IMR-90 (cell line): ENCODE measurements around the gene IFFO2. TPM values are rescaled to one million over a fixed set of nuclear protein-coding genes. Genes with fewer than 3 reads are reported as not detected.

Experiments
- ATAC-seq: fragments of 200-7000 bp; cut with Tn5 transposase; 2 replicates; pipeline ENCODE4 v1.9.1; 2020; ENCODE audit warnings: low read depth, mild to moderate bottlenecking, moderate library complexity
- BruUV-seq: library from RNA; stranded (reverse); fragments of 400-500 nt; replicated peaks from 2 replicates; lab custom pipeline; 2021; lab: Mats Ljungman, UMichigan
- CTCF ChIA-PET: fragments of 300-600 bp; formaldehyde crosslinking; extraction: SDS; loops from one replicate; lab custom pipeline; 2021; ENCODE audit warnings: antibody characterized with exemption; lab: Yijun Ruan, JAX
- POLR2A ChIA-PET: fragments of 300-600 bp; sonication (Branson Sonifier 250); formaldehyde crosslinking; loops from one replicate; lab custom pipeline; 2022; ENCODE audit warnings: antibody characterized with exemption; ENCODE audit not compliant: unreplicated experiment; lab: Charles Lee
- DNase-seq: peaks from one replicate; pipeline ENCODE4 v3.0.0; 2013
- H2AFZ ChIP-seq: replicated peaks from 2 replicates; pipeline ENCODE3; 2013; ENCODE audit warnings: low read length, mild to moderate bottlenecking; ENCODE audit not compliant: poor library complexity
- H2AK5ac ChIP-seq: 2 replicates; pipeline ENCODE4 v1.6.1; 2013; ENCODE audit warnings: low read depth, low read length, inconsistent platforms
- H2AK9ac ChIP-seq: replicated peaks from 2 replicates; pipeline ENCODE3; 2013; ENCODE audit warnings: mild to moderate bottlenecking, low read depth, low read length, moderate library complexity; ENCODE audit not compliant: poor library complexity
- H2BK120ac ChIP-seq: 2 replicates; pipeline ENCODE4 v1.6.1; 2013; ENCODE audit warnings: low read depth, low read length, inconsistent platforms
- H2BK15ac ChIP-seq: 3 replicates; pipeline ENCODE4 v1.6.1; 2013; ENCODE audit warnings: low read depth, low read length, inconsistent platforms
- H2BK20ac ChIP-seq: 2 replicates; pipeline ENCODE4 v1.6.1; 2013; ENCODE audit warnings: low read depth, mild to moderate bottlenecking, inconsistent platforms, low read length, moderate library complexity
- H2BK5ac ChIP-seq: 2 replicates; pipeline ENCODE4 v1.6.1; 2013; ENCODE audit warnings: mild to moderate bottlenecking, low read depth, low read length, inconsistent platforms; ENCODE audit not compliant: poor library complexity, severe bottlenecking
- H3K14ac ChIP-seq: replicated peaks from 2 replicates; pipeline ENCODE4 v1.6.1; 2013; ENCODE audit warnings: low read depth, low read length, inconsistent platforms
- H3K18ac ChIP-seq: 2 replicates; pipeline ENCODE4 v1.6.1; 2013; ENCODE audit warnings: low read depth, low read length, control low read depth
- H3K23ac ChIP-seq: 2 replicates; pipeline ENCODE4 v1.6.1; 2013; ENCODE audit warnings: low read depth, low read length, inconsistent platforms
- H3K27ac ChIP-seq: 2 replicates; pipeline ENCODE4 v1.5.1; 2013; ENCODE audit warnings: mild to moderate bottlenecking, control low read depth, low read length; ENCODE audit not compliant: insufficient read depth
- H3K27me3 ChIP-seq: 2 replicates; pipeline ENCODE4 v1.6.1; 2013; ENCODE audit warnings: low read length; ENCODE audit not compliant: control insufficient read depth, insufficient read depth
- H3K36me3 ChIP-seq: 2 replicates; pipeline ENCODE4 v1.6.1; 2013; ENCODE audit warnings: low read length, mixed read lengths; ENCODE audit not compliant: control insufficient read depth, insufficient read depth
- H3K4ac ChIP-seq: 2 replicates; pipeline ENCODE4 v1.6.1; 2013; ENCODE audit warnings: low read depth, low read length, inconsistent platforms
- H3K4me1 ChIP-seq: 2 replicates; pipeline ENCODE4 v1.6.1; 2013; ENCODE audit warnings: low read length, mixed read lengths; ENCODE audit not compliant: control insufficient read depth, insufficient read depth
- H3K4me2 ChIP-seq: 2 replicates; pipeline ENCODE4 v1.6.1; 2013; ENCODE audit warnings: low read depth, mild to moderate bottlenecking, control low read depth, low read length, moderate library complexity
- H3K4me3 ChIP-seq: 2 replicates; pipeline ENCODE4 v1.5.1; 2013; ENCODE audit warnings: low read depth, mild to moderate bottlenecking, control low read depth, low read length, moderate library complexity; ENCODE audit not compliant: insufficient read depth
- H3K56ac ChIP-seq: 2 replicates; pipeline ENCODE4 v1.6.1; 2013; ENCODE audit warnings: low read length, inconsistent platforms; ENCODE audit not compliant: insufficient read depth; ENCODE audit errors: extremely low read depth
- H3K79me1 ChIP-seq, 2 experiments: 2 replicates each; pipeline ENCODE4 v1.6.1; 2013; ENCODE audit warnings: low read length in 2 of 2, inconsistent platforms in 1 of 2, low read depth in 1 of 2
- H3K9ac ChIP-seq: 2 replicates; pipeline ENCODE4 v1.6.1; 2013; ENCODE audit warnings: low read depth, low read length, control low read depth
- H3K9me1 ChIP-seq: 2 replicates; pipeline ENCODE4 v1.6.1; 2013; ENCODE audit warnings: low read length, inconsistent platforms; ENCODE audit not compliant: insufficient read depth
- H3K9me3 ChIP-seq: 2 replicates; pipeline ENCODE4 v1.6.1; 2013; ENCODE audit warnings: low read length; ENCODE audit not compliant: control insufficient read depth, insufficient read depth
- H4K20me1 ChIP-seq: 2 replicates; pipeline ENCODE4 v1.6.1; 2013; ENCODE audit warnings: low read length, inconsistent platforms; ENCODE audit not compliant: insufficient read depth
- H4K5ac ChIP-seq: 2 replicates; pipeline ENCODE4 v1.6.1; 2013; ENCODE audit warnings: mild to moderate bottlenecking, low read depth, low read length, control low read depth
- H4K8ac ChIP-seq, 2 experiments: 2 replicates each; pipeline ENCODE4 v1.6.1; 2013; ENCODE audit warnings: low read depth in 2 of 2, low read length in 2 of 2, control low read depth in 1 of 2, inconsistent platforms in 1 of 2
- H4K91ac ChIP-seq: 2 replicates; pipeline ENCODE4 v1.6.1; 2013; ENCODE audit warnings: low read depth, low read length, inconsistent platforms; ENCODE audit not compliant: insufficient read depth
- BHLHE40 ChIP-seq: fragments of 150-350 bp; IDR thresholded peaks from 2 replicates; pipeline ENCODE4 v1.6.1; 2016; ENCODE audit warnings: mild to moderate bottlenecking, low read depth, low read length
- CEBPB ChIP-seq: IDR thresholded peaks from 2 replicates; pipeline ENCODE4 v1.6.1; 2012; ENCODE audit warnings: low read depth, low read length, improper control_type of control experiment
- CHD1 ChIP-seq: IDR thresholded peaks from 2 replicates; pipeline ENCODE4 v1.6.1; 2012; ENCODE audit warnings: low read depth, low read length, improper control_type of control experiment
- FOS ChIP-seq: fragments of 150-350 bp; IDR thresholded peaks from 2 replicates; pipeline ENCODE4 v1.6.1; 2016; ENCODE audit warnings: low read depth, low read length
- MAFK ChIP-seq: IDR thresholded peaks from 2 replicates; pipeline ENCODE4 v1.6.1; 2012; ENCODE audit warnings: low read depth, low read length, improper control_type of control experiment
- MAZ ChIP-seq: IDR thresholded peaks from 2 replicates; pipeline ENCODE4 v1.6.1; 2012; ENCODE audit warnings: low read depth, mild to moderate bottlenecking, low read length, improper control_type of control experiment, moderate library complexity, borderline replicate concordance
- MXI1 ChIP-seq: IDR thresholded peaks from 2 replicates; pipeline ENCODE4 v1.6.1; 2012; ENCODE audit warnings: low read depth, mild to moderate bottlenecking, low read length, moderate library complexity, borderline replicate concordance
- NFE2L2 ChIP-seq: fragments of 150-350 bp; IDR thresholded peaks from 2 replicates; pipeline ENCODE4 v1.6.1; 2016; ENCODE audit warnings: low read depth, mild to moderate bottlenecking, low read length
- POLR2A ChIP-seq: IDR thresholded peaks from 2 replicates; pipeline ENCODE4 v1.6.1; 2012; ENCODE audit warnings: mild to moderate bottlenecking, low read depth, low read length
- RAD21 ChIP-seq: IDR thresholded peaks from 2 replicates; pipeline ENCODE4 v1.6.1; 2012; ENCODE audit warnings: low read length, improper control_type of control experiment
- RCOR1 ChIP-seq: IDR thresholded peaks from 2 replicates; pipeline ENCODE4 v1.6.1; 2012; ENCODE audit warnings: mild to moderate bottlenecking, low read length, improper control_type of control experiment; ENCODE audit not compliant: insufficient replicate concordance
- RFX5 ChIP-seq: IDR thresholded peaks from 2 replicates; pipeline ENCODE4 v1.8.0; 2012; ENCODE audit warnings: low read depth, mild to moderate bottlenecking, low read length, moderate library complexity
- SMC3 ChIP-seq: fragments of 150-350 bp; IDR thresholded peaks from 2 replicates; pipeline ENCODE4 v1.6.1; 2016; ENCODE audit warnings: low read depth, mild to moderate bottlenecking, antibody characterized with exemption, low read length, moderate library complexity
- WGBS, 2 experiments: methylation state at CpG; one replicate each; pipeline versions ENCODE4 v1.1.5 to v1.1.7; 2013; ENCODE audit warnings: missing lambda C conversion rate in 2 of 2; ENCODE audit not compliant: insufficient read length in 1 of 2; ENCODE audit errors: extremely low coverage in 2 of 2; 5-methylcytosine and 5-hydroxymethylcytosine counted together
- dilution Hi-C: fragments of 300-500 bp; cut with HindIII; formaldehyde crosslinking; loops from one replicate; pipeline ENCODE4 v1.14.3; 2018; ENCODE audit warnings: low sequenced_read_pairs; ENCODE audit not compliant: unreplicated experiment
- in situ Hi-C: fragments of 300-500 bp; cut with MboI; formaldehyde crosslinking; loops from 3 replicates; pipeline ENCODE4 v1.14.3; 2019; ENCODE audit warnings: low sequenced_read_pairs, inconsistent platforms, mixed read lengths
- intact Hi-C: fragments of 100-400 bp; cut with micrococcal nuclease; formaldehyde crosslinking; loops from 2 replicates; pipeline ENCODE4 v1.10.0; 2022
- polyA plus RNA-seq, 3 experiments: library from polyadenylated mRNA; depleted of rRNA; stranded (reverse); fragments of >200 nt; gene quantifications; 2 replicates each; pipeline ENCODE4 v1.2.3, GENCODE V29; 2012; ENCODE audit warnings: low replicate concordance in 1 of 3
- total RNA-seq: library from RNA; depleted of rRNA; stranded (reverse); fragments of >200 nt; gene quantifications from 2 replicates; pipeline ENCODE4 v1.2.3, GENCODE V29; 2012
- TF ChIP-seq, protein P1 (sequence below): conservative IDR thresholded peaks from 2 replicates; pipeline ENCODE4 v1.5.1; 2012; ENCODE audit warnings: mild to moderate bottlenecking, low read depth, low read length, improper control_type of control experiment
- TF ChIP-seq, protein P2 (sequence below): fragments of 150-350 bp; IDR thresholded peaks from 2 replicates; pipeline ENCODE4 v1.6.1; 2017; ENCODE audit warnings: mild to moderate bottlenecking, antibody characterized with exemption, low read length, low read depth
- TF ChIP-seq, protein P3 (sequence below): fragments of 150-350 bp; IDR thresholded peaks from 2 replicates; pipeline ENCODE4 v1.6.1; 2016; ENCODE audit warnings: low read depth, mild to moderate bottlenecking, low read length, moderate library complexity, borderline replicate concordance

Gene IFFO2
- total and polyA plus RNA-seq, 2 of the 4 experiments (the other 2 are of a cell fraction): 14.5 to 18.2 TPM

DNA sequence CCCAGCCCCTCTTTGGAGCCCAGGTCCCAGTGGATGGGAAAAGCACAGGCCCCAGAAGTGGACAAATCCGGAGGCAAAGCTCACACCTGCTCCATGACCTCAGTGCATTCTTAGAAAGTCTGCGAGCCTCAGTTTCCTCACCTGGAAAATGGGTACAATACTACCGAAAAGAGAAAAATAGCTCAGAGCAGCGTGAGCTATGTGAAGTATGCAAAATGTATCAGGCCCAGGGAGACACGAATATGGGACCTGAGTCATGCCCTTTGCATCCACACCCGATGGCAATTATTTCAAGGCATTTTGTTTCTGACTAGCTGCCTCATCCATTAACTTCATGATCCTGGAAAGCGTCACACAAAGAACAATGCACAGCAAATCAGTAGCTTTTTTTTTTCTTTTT lies 63.4 kb downstream of the IFFO2 start:
- H2BK15ac ChIP-seq: no peak overlapping the region
- peaks cover 4 to 13% of the 10 kb centered on the region in 2 experiments; a peak in 2 of 4 replicates for H3K79me1 ChIP-seq
- no TSS peak for BruUV-seq
- dilution Hi-C loops: no loop called here
- no peak overlapping the region for H3K27ac ChIP-seq
- whole genome bisulfite sequencing, 2 experiments: 76% methylated on average over 3 of the region's 7 CpGs; no CpG with 5 or more reads in 1 of the 2 experiments
- H3K18ac ChIP-seq: no peak overlapping the region
- DNase-seq (no peak), ATAC-seq (no peak)
- H3K56ac ChIP-seq: no peak overlapping the region
- no peak overlapping the region for H2AK5ac ChIP-seq
- no peak overlapping the region for H3K4me3 ChIP-seq
- no peak overlapping the region for H3K23ac ChIP-seq
- TF ChIP-seq, protein P1, sequence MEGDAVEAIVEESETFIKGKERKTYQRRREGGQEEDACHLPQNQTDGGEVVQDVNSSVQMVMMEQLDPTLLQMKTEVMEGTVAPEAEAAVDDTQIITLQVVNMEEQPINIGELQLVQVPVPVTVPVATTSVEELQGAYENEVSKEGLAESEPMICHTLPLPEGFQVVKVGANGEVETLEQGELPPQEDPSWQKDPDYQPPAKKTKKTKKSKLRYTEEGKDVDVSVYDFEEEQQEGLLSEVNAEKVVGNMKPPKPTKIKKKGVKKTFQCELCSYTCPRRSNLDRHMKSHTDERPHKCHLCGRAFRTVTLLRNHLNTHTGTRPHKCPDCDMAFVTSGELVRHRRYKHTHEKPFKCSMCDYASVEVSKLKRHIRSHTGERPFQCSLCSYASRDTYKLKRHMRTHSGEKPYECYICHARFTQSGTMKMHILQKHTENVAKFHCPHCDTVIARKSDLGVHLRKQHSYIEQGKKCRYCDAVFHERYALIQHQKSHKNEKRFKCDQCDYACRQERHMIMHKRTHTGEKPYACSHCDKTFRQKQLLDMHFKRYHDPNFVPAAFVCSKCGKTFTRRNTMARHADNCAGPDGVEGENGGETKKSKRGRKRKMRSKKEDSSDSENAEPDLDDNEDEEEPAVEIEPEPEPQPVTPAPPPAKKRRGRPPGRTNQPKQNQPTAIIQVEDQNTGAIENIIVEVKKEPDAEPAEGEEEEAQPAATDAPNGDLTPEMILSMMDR: no peak
- TF ChIP-seq CHD1 (no peak), SMC3 (no peak), FOS (no peak), RCOR1 (no peak), CEBPB (no peak), NFE2L2 (no peak), MAFK (no peak), POLR2A (no peak), MXI1 (no peak), BHLHE40 (no peak), MAZ (no peak), RAD21 (no peak), RFX5 (no peak)
- TF ChIP-seq, protein P2, sequence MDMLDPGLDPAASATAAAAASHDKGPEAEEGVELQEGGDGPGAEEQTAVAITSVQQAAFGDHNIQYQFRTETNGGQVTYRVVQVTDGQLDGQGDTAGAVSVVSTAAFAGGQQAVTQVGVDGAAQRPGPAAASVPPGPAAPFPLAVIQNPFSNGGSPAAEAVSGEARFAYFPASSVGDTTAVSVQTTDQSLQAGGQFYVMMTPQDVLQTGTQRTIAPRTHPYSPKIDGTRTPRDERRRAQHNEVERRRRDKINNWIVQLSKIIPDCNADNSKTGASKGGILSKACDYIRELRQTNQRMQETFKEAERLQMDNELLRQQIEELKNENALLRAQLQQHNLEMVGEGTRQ: no peak
- TF ChIP-seq, protein P3, sequence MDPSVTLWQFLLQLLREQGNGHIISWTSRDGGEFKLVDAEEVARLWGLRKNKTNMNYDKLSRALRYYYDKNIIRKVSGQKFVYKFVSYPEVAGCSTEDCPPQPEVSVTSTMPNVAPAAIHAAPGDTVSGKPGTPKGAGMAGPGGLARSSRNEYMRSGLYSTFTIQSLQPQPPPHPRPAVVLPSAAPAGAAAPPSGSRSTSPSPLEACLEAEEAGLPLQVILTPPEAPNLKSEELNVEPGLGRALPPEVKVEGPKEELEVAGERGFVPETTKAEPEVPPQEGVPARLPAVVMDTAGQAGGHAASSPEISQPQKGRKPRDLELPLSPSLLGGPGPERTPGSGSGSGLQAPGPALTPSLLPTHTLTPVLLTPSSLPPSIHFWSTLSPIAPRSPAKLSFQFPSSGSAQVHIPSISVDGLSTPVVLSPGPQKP: no peak
- H3K9ac ChIP-seq: no peak overlapping the region
- no peaks in the 10 kb centered on the region for H3K27me3 ChIP-seq
- H3K9me3 ChIP-seq: no peaks in the 10 kb centered on the region
- no peak overlapping the region for H3K4ac ChIP-seq
- ChIA-PET POLR2A (interaction anchor here (0.6 kb wide), 1 partner anchor 175 kb away, joined by 3 read pairs; no protein-coding TSS in a partner anchor), CTCF (no interaction called here)
- intact Hi-C loops: no loop called here
- no peak overlapping the region for H4K5ac ChIP-seq
- no peak overlapping the region for H4K91ac ChIP-seq
- in situ Hi-C loops: no loop called here
- H2BK20ac ChIP-seq: no peak overlapping the region
- no peak overlapping the region for H2BK120ac ChIP-seq
- no peak overlapping the region for H2BK5ac ChIP-seq
- H2AFZ ChIP-seq: no peak overlapping the region
- peaks cover 3% of the 10 kb centered on the region for H3K36me3 ChIP-seq
- H3K4me2 ChIP-seq: no peak overlapping the region
- peak overlapping the region; percentile 7 for H2AK9ac ChIP-seq
- H3K9me1 ChIP-seq: peaks cover 10% of the 10 kb centered on the region
- no peak overlapping the region for H4K8ac ChIP-seq
- 0 out of 2 replicates have a peak, but pooled peaks cover 3% of the 10 kb centered on the region for H4K20me1 ChIP-seq
- no peak overlapping the region for H3K14ac ChIP-seq
- peaks cover 3% of the 10 kb centered on the region; the same call in 1 of the 2 replicates for H3K4me1 ChIP-seq
